NB4 (cell line): Measurements from ENCODE around the gene D2HGDH.
A peak's percentile ranks its signal among the peaks of the same experiment; 100 is the strongest.

ENCODE experiments used
- DNase-seq: peaks from one replicate; pipeline ENCODE4 v3.0.0; 2010; ENCODE audit warnings: low read depth
- H3K4me3 ChIP-seq: one replicate; pipeline ENCODE4 v1.5.1; 2011; ENCODE audit warnings: mild to moderate bottlenecking, low read depth, low read length, moderate library complexity
- CTCF ChIP-seq: IDR thresholded peaks from one replicate; pipeline ENCODE4 v1.5.1; 2012; ENCODE audit warnings: low read depth, low read length
- MYC ChIP-seq: IDR thresholded peaks from 2 replicates; pipeline ENCODE4 v1.6.1; 2011; ENCODE audit warnings: low read depth, low read length
- POLR2A ChIP-seq: IDR thresholded peaks from 2 replicates; pipeline ENCODE4 v1.6.1; 2011; ENCODE audit warnings: mild to moderate bottlenecking; ENCODE audit not compliant: insufficient read length; ENCODE audit errors: extremely low read depth
- TF ChIP-seq, protein P1 (sequence below): IDR thresholded peaks from 2 replicates; pipeline ENCODE4 v1.6.1; 2011; ENCODE audit warnings: low read depth, low read length

The D2HGDH gene

GRCh38 chr2:241734467-241735208 lies at the start of gene D2HGDH:
D2HGDH (plus strand) TSS chr2:241734630; CDS start chr2:241735225, 595 bp downstream.
- peak within 1 kb of the TSS; percentile 71 for H3K4me3 ChIP-seq
- peak; percentile 87 for DNase-seq
- TF ChIP-seq, protein P1, sequence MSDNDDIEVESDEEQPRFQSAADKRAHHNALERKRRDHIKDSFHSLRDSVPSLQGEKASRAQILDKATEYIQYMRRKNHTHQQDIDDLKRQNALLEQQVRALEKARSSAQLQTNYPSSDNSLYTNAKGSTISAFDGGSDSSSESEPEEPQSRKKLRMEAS = peak; percentile 47
- peak; percentile 92 for TF ChIP-seq POLR2A
- no peak for TF ChIP-seq CTCF
- peak; percentile 15; the same call in 1 of the 2 replicates for TF ChIP-seq MYC

GRCh38 chr2:241686324-241686649 lies 48.1 kb upstream of the D2HGDH start:
- peak overlapping the region; percentile 99 for H3K4me3 ChIP-seq
- no peak for DNase-seq
- no peak for TF ChIP-seq CTCF
- TF ChIP-seq, protein P1 = no peak
- TF ChIP-seq MYC = no peak
- no peak for TF ChIP-seq POLR2A

- peak; percentile 98 for DNase-seq
- peak; percentile 33; the same call in 1 of the 2 replicates for TF ChIP-seq MYC
- peak; percentile 85 for TF ChIP-seq POLR2A
- TF ChIP-seq CTCF = no peak
- TF ChIP-seq, protein P1 = peak; percentile 89
- peak within 1 kb of the TSS; percentile 99 for H3K4me3 ChIP-seq
Observed at GRCh38 chr2:241686650-241687425, 47.6 kb upstream of the D2HGDH start, which contains the start of gene DTYMK. DTYMK (minus strand) TSS chr2:241686815; CDS start chr2:241686783, 32 bp downstream.

DNA sequence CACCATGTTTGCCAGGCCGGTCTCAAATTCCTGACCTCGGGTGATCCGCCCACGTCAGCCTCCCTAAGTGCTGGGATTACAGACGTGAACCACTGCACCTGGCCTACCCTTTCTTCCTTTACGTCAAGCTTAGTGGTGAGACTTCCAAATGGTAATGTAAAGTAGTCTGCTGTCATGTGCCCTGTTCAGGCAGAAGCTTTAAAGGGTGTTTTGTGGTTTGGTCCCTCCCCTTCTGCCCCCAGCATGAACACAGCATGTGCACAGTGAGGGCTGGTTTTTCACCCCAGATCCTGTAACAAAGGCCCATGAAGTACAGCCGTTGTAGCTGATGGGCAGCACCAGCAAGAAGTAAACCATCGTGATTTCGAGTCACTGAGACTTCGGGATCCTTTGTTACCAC lies 45.1 kb upstream of the D2HGDH start:
- peak; percentile 39 for DNase-seq
- no peak for TF ChIP-seq MYC
- TF ChIP-seq, protein P1 = no peak
- TF ChIP-seq POLR2A = no peak
- no peak for TF ChIP-seq CTCF
- H3K4me3 ChIP-seq = no peak overlapping the region

DNA sequence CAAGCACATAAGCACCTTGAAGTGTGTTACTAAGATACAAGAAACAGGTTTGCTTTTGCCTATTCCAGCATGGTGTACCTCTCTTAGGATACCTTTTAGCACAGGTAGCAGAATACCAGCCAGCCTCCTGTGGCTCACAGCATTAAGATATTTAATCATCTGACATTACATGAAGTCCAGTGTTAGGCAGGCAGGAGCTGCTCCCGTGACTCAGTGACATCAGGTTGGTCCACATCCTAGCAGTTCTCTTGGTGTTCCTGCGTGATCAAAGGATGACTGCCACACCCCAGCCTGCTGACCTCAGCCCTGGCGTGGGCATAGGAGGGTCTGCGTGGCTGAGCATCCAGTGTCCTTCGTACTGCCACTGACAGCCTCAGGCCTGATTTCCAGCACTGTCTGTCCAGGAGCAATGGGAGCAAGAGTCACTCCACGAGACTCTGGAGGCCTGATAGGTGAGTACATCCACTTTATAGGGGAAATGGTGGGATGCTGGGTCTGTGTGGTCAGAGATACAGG lies 44.2 kb upstream of the D2HGDH start:
- TF ChIP-seq, protein P1 = no peak
- TF ChIP-seq POLR2A = no peak
- TF ChIP-seq CTCF = no peak
- TF ChIP-seq MYC = no peak
- H3K4me3 ChIP-seq = no peak overlapping the region

More for the DNA sequence above, 44.2 kb upstream of the D2HGDH start:
- no peak for DNase-seq
